Measurements from ENCODE around the gene CDC42BPB.

DNA sequence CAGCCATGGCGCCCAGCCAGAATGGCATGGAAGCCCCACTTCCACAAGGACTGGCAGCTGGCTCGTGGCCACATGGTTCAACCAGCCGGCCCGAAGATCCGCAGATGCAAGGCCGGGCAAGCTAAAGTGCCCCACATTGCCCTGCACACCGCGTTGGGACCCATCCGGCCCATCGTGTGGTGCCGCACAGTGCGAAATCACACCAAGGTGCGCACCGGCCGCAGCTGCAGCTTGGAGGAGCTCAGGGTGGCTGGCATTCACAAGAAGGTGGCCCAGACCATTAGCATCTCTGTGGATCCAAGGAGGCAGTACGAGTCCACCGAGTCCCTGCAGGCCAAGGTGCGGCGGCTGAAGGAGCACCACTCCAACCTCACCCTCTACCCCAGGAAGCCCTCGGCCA, 15.9 kb downstream of the CDC42BPB start:
- TF ChIP-seq YY1 (IDR thresholded peaks at IDR 0.05; ENCODE audit: insufficient read depth, insufficient read length) (no peak), ZNF274 (IDR thresholded peaks at IDR 0.05; ENCODE audit: low read depth, low read length) (no peak)

Data from NT2/D1 (cell line).